Erythroblast (primary cell): ENCODE measurements around the gene TYK2.

Experiments used
- GATA1 ChIP-seq: IDR thresholded peaks from 2 replicates; pipeline ENCODE4 v1.6.1; 2011; ENCODE audit warnings: low read depth, mild to moderate bottlenecking, control low read depth, low read length, moderate library complexity
- POLR2A ChIP-seq: IDR thresholded peaks from 2 replicates; pipeline ENCODE4 v1.6.1; 2011; ENCODE audit warnings: mild to moderate bottlenecking, low read length

DNA sequence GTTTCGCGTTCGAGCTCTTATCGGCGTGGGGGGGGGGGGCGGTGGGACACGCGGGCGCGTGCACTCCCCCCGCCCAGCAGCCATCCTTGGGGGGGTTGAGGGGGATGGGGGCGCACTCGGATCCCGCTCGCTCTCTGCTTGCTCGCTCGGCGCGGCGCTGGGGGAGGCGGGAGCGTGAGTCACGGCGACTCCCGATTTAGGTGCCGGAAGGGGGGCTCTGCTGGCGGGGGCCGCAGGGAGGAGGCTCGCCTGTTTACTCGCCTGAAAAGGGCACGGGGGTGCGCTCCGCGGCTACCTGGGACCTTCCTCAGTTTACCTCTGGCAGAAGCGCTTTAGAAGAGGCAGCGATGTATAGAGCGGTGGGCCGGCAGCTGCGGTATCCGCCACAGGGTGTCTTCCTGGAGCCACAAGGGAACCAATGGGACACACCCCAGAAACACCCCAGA lies 38.9 kb upstream of the TYK2 start:
- no peak for TF ChIP-seq POLR2A
- no peak for TF ChIP-seq GATA1
